Smooth muscle cell (in vitro differentiated cells): Measurements from ENCODE around the gene CREB5. TPM values are rescaled to one million over a fixed set of nuclear protein-coding genes. Genes with fewer than 3 reads are reported as not detected.

ENCODE experiments used
- DNase-seq: peaks from one replicate; lab custom pipeline; 2025; ENCODE audit not compliant: unreplicated experiment; lab: John Stamatoyannopoulos, UW
- H2AFZ ChIP-seq: fragments of 200-600 bp; sonication (generic); 2 replicates; pipeline ENCODE4 v1.6.0; 2016; ENCODE audit warnings: antibody characterized with exemption, low read depth, mild to moderate bottlenecking
- H3F3A ChIP-seq: fragments of 200-600 bp; sonication (generic); 2 replicates; pipeline ENCODE4 v1.6.0; 2017; ENCODE audit warnings: antibody characterized with exemption, low read depth
- H3K27ac ChIP-seq: fragments of 200-600 bp; sonication (generic); 2 replicates; pipeline ENCODE4 v1.5.1; 2016; ENCODE audit warnings: low read depth, mild to moderate bottlenecking
- H3K27me3 ChIP-seq: fragments of 200-600 bp; sonication (generic); 2 replicates; pipeline ENCODE4 v1.6.1; 2016; ENCODE audit warnings: low read depth, mild to moderate bottlenecking
- H3K36me3 ChIP-seq: fragments of 200-600 bp; sonication (generic); 2 replicates; pipeline ENCODE4 v1.5.1; 2016; ENCODE audit warnings: low read depth
- H3K4me1 ChIP-seq: fragments of 200-600 bp; sonication (generic); 2 replicates; pipeline ENCODE4 v1.5.1; 2016; ENCODE audit warnings: low read depth
- H3K4me2 ChIP-seq: fragments of 200-600 bp; sonication (generic); 2 replicates; pipeline ENCODE4 v1.6.0; 2016; ENCODE audit warnings: mild to moderate bottlenecking
- H3K4me3 ChIP-seq: fragments of 200-600 bp; sonication (generic); 2 replicates; pipeline ENCODE4 v1.5.1; 2016; ENCODE audit warnings: mild to moderate bottlenecking
- H3K79me2 ChIP-seq: fragments of 200-600 bp; sonication (generic); 2 replicates; pipeline ENCODE4 v1.6.0; 2016; ENCODE audit warnings: low read depth, mild to moderate bottlenecking
- H3K9ac ChIP-seq: fragments of 200-600 bp; sonication (generic); 2 replicates; pipeline ENCODE4 v1.6.0; 2016; ENCODE audit warnings: low read depth
- H3K9me3 ChIP-seq: fragments of 200-600 bp; sonication (generic); replicated peaks from 2 replicates; pipeline ENCODE4 v1.5.1; 2016; ENCODE audit warnings: low read depth
- H4K20me1 ChIP-seq: fragments of 200-600 bp; sonication (generic); 2 replicates; pipeline ENCODE4 v1.6.0; 2016; ENCODE audit warnings: low read depth
- CTCF ChIP-seq: fragments of 200-600 bp; sonication (generic); IDR thresholded peaks from 2 replicates; pipeline ENCODE4 v1.5.1; 2017; ENCODE audit warnings: borderline replicate concordance, mild to moderate bottlenecking, antibody characterized with exemption; ENCODE audit not compliant: insufficient read depth, poor library complexity, severe bottlenecking
- WGBS: methylation state at CpG from one replicate; pipeline ENCODE4 v1.1.7; 2016; ENCODE audit warnings: low lambda C conversion rate; 5-methylcytosine and 5-hydroxymethylcytosine counted together
- polyA plus RNA-seq: library from polyadenylated mRNA; unstranded; fragments of >200 nt; fragmentation: Nextera tagmentation; extraction: Ambion mirVana; gene quantifications from 2 replicates; pipeline ENCODE4 v1.2.1, GENCODE V29; 2016
- total RNA-seq: library from RNA; depleted of rRNA; stranded (reverse); fragments of >200 nt; gene quantifications from 2 replicates; pipeline ENCODE4 v1.2.3, GENCODE V29; 2014

Gene CREB5
- total and polyA plus RNA-seq, 2 experiments from 2014 or later, result 6.2 to 18.2 TPM

DNA sequence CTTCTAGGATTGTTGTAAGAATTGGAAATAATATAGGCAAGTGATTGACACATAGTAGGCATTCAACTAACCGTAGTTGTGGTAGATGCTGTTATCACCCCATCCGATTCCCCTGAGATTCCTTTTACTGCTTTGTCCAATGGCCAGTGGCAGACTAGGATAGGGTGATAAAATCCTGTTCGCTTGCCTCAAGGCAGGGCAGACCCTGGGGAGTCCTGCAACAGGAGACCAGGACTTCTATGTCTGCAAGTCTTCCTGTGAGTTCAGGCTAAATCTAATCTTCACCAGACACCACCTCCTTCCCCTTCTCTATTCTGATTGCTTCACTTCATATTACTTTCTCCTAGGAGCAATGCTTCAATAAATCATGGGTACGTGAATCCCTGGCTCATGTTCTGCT, 42.8 kb upstream of the CREB5 start:
- no peak overlapping the region for H3K4me2 ChIP-seq
- H2AFZ ChIP-seq, result no peak overlapping the region
- H3K4me3 ChIP-seq, result no peak overlapping the region
- 44% methylated on average over 4 of the region's 4 CpGs for WGBS
- no peaks in the 10 kb centered on the region for H4K20me1 ChIP-seq
- H3K27me3 ChIP-seq, result no peaks in the 10 kb centered on the region
- H3K9me3 ChIP-seq, result no peaks in the 10 kb centered on the region
- H3K27ac ChIP-seq, result no peak overlapping the region
- H3K9ac ChIP-seq, result no peak overlapping the region
- H3F3A ChIP-seq, result no peaks in the 10 kb centered on the region
- H3K4me1 ChIP-seq, result no peaks in the 10 kb centered on the region
- no peak for DNase-seq
- no peaks in the 10 kb centered on the region for H3K36me3 ChIP-seq
- no peak for TF ChIP-seq CTCF
- no peaks in the 10 kb centered on the region for H3K79me2 ChIP-seq

DNA sequence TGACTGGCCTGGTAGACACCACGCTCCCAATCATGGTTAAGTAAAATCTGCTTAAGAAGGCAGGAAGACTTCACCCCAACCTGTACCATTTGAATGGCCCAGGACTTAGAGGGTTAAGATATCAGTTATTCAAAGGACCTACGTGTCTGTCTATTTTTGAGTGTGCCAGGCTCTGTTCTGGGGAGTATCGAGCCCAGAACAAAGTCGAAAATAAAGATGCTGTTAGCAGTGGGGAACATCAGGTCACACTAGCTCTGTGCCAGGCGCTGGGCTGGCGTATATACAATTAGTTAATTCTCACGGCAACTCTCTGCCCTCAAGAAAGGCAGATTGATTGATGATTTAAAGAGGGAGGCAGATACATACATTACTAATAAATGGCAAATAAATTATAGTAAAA, 40.5 kb upstream of the CREB5 start:
- H4K20me1 ChIP-seq, result no peaks in the 10 kb centered on the region
- no peak overlapping the region for H3K9ac ChIP-seq
- H3K27ac ChIP-seq, result no peak overlapping the region
- no peaks in the 10 kb centered on the region for H3K27me3 ChIP-seq
- H3K4me1 ChIP-seq, result no peaks in the 10 kb centered on the region
- no peaks in the 10 kb centered on the region for H3K79me2 ChIP-seq
- H3F3A ChIP-seq, result no peaks in the 10 kb centered on the region
- H3K4me3 ChIP-seq, result no peak overlapping the region
- no peak for DNase-seq
- H3K36me3 ChIP-seq, result no peaks in the 10 kb centered on the region
- TF ChIP-seq CTCF, result no peak
- H3K4me2 ChIP-seq, result no peak overlapping the region
- H2AFZ ChIP-seq, result no peak overlapping the region
- no peaks in the 10 kb centered on the region for H3K9me3 ChIP-seq
- WGBS, result 68% methylated on average over 7 of the region's 7 CpGs

- DNase-seq, result no peak
- no peaks in the 10 kb centered on the region for H3K36me3 ChIP-seq
- WGBS, result 92% methylated on average over 3 of the region's 3 CpGs
- no peak overlapping the region for H3K27ac ChIP-seq
- no peaks in the 10 kb centered on the region for H3K79me2 ChIP-seq
- H3K9ac ChIP-seq, result no peak overlapping the region
- H3K27me3 ChIP-seq, result no peaks in the 10 kb centered on the region
- H3K4me2 ChIP-seq, result no peak overlapping the region
- H3K4me1 ChIP-seq, result no peaks in the 10 kb centered on the region
- H3K9me3 ChIP-seq, result no peaks in the 10 kb centered on the region
- no peak for TF ChIP-seq CTCF
- no peaks in the 10 kb centered on the region for H4K20me1 ChIP-seq
- no peaks in the 10 kb centered on the region for H3F3A ChIP-seq
- no peak overlapping the region for H3K4me3 ChIP-seq
- H2AFZ ChIP-seq, result no peak overlapping the region
These were observed 38.3 kb upstream of the CREB5 start for GRCh38 chr7:28373990-28374389.

DNA sequence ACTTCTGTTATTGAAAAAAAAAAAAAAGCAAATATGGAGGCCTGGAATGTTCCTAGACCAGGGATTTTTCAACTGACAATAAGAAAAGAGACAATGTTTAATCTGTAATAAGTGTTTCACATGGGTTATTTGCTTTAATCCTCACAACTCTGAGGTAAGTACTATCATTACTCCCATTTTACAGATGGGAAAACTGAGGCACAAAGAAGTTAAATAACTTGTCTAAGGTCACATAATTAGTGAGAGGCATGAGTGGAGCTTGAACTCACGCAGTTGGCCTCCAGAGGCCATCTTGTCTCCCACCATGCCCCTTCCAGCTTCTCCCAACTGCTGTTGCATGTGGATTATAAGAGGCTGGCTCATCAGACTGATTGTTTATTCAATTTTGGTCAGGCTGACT, 36.6 kb upstream of the CREB5 start:
- Histone ChIP-seq H3K4me1 (no peaks in the 10 kb centered on the region), H3K36me3 (no peaks in the 10 kb centered on the region), H4K20me1 (no peaks in the 10 kb centered on the region), H3K4me2 (no peak overlapping the region), H3K79me2 (no peaks in the 10 kb centered on the region), H3F3A (no peaks in the 10 kb centered on the region), H3K27me3 (no peaks in the 10 kb centered on the region), H3K9me3 (no peaks in the 10 kb centered on the region), H2AFZ (no peak overlapping the region), H3K9ac (no peak overlapping the region), H3K27ac (no peak overlapping the region), H3K4me3 (no peak overlapping the region)
- WGBS, result 70% methylated on average over 1 of the region's 1 CpG
- no peak for TF ChIP-seq CTCF
- DNase-seq, result no peak
